ENCODE data around the gene ATP2B1. TPM values are rescaled to one million over a fixed set of nuclear protein-coding genes. Genes with fewer than 3 reads are reported as not detected.

The ATP2B1 gene
- total and polyA plus RNA-seq, 2 of the 13 experiments (the other 11 are each of a cell fraction or from before 2014, with no cell fraction given) = 12.1 to 60.2 TPM

DNA sequence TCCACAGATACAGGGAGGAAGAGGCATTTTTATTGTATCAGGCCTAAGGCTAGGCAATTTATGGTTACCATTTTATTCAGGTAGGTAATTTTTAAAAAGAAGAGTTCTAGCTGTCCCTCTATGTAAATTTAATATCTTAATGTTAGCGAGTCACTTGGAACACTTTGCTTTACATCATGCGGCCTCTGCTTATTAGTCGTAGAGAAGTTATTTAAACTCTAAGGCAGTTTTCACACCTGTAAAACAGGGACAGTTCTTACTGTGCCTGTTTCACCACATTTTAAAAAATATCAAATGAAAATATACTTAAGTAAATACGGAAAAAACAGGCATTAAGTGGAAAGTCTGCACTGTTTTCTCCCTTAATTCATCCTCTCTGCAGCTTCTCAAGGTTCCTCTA is 111.4 kb downstream of the ATP2B1 start:
- in situ Hi-C loops (cut with HindIII; ENCODE audit: extremely low pct_ligation_motif_present, low pct_unique_long_range_greater_than_20kb) = no loop called here
- ChIA-PET CTCF (ENCODE audit: low intra/inter-chr PET ratio, low total read pairs) (no interaction called here), POLR2A (no interaction called here)
- no peak for FAIRE-seq
- 75% methylated on average over 4 of the region's 4 CpGs for WGBS (ENCODE audit: low lambda C conversion rate)
- H3K4me2 ChIP-seq (ENCODE audit: low read depth, low read length) = no peak overlapping the region
- peaks cover 2 to 14% of the 10 kb centered on the region in 2 experiments; a peak in 4 of 5 replicates for H3K36me3 ChIP-seq (replicated peaks in 1 of 2; ENCODE audit: control insufficient read depth in 1 of 2, insufficient read depth in 2 of 2, low read length in 2 of 2)
- no peak overlapping the region for H3K27ac ChIP-seq (ENCODE audit: extremely low read length, insufficient read depth, low read length)
- H2AFZ ChIP-seq (ENCODE audit: low read length) = no peak overlapping the region
- H3K27me3 ChIP-seq (ENCODE audit: control insufficient read depth in 1 of 2, insufficient read depth in 2 of 2, low read length in 2 of 2) = no peaks in the 10 kb centered on the region
- peaks cover 10% of the 10 kb centered on the region for H3K4me1 ChIP-seq (ENCODE audit: insufficient read depth, low read length)
- H3K9ac ChIP-seq (ENCODE audit: insufficient read depth, low read depth, low read length) = no peak overlapping the region
- no peaks in the 10 kb centered on the region for H3K9me3 ChIP-seq (ENCODE audit: low read length)
- no peaks in the 10 kb centered on the region for H3K79me2 ChIP-seq (ENCODE audit: insufficient read depth, low read length)
- DNase-seq (ENCODE audit: low spot score) = no peak
- no peaks in the 10 kb centered on the region for H4K20me1 ChIP-seq (ENCODE audit: insufficient read depth, low read length)
- TF ChIP-seq ZKSCAN5 (CRISPR knock-in tag; IDR thresholded peaks at IDR 0.05) = no peak
- TF ChIP-seq GFI1 (CRISPR knock-in tag; IDR thresholded peaks at IDR 0.05; ENCODE audit: borderline replicate concordance) = no peak
- no peak for TF ChIP-seq RFX5 (IDR thresholded peaks at IDR 0.05; ENCODE audit: low read depth, low read length)
- TF ChIP-seq ATRX (CRISPR knock-in tag; IDR thresholded peaks at IDR 0.05; ENCODE audit: borderline replicate concordance) = no peak
- TF ChIP-seq BHLHE40 (IDR thresholded peaks at IDR 0.05; ENCODE audit: low read length) = no peak
- TF ChIP-seq, protein P1, sequence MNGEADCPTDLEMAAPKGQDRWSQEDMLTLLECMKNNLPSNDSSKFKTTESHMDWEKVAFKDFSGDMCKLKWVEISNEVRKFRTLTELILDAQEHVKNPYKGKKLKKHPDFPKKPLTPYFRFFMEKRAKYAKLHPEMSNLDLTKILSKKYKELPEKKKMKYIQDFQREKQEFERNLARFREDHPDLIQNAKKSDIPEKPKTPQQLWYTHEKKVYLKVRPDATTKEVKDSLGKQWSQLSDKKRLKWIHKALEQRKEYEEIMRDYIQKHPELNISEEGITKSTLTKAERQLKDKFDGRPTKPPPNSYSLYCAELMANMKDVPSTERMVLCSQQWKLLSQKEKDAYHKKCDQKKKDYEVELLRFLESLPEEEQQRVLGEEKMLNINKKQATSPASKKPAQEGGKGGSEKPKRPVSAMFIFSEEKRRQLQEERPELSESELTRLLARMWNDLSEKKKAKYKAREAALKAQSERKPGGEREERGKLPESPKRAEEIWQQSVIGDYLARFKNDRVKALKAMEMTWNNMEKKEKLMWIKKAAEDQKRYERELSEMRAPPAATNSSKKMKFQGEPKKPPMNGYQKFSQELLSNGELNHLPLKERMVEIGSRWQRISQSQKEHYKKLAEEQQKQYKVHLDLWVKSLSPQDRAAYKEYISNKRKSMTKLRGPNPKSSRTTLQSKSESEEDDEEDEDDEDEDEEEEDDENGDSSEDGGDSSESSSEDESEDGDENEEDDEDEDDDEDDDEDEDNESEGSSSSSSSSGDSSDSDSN (CRISPR knock-in tag; IDR thresholded peaks at IDR 0.05) = no peak
- TF ChIP-seq ZNF775 (CRISPR knock-in tag; IDR thresholded peaks at IDR 0.05; ENCODE audit: borderline replicate concordance) = no peak
- no peak for TF ChIP-seq ZFP91 (CRISPR knock-in tag; IDR thresholded peaks at IDR 0.05; ENCODE audit: borderline replicate concordance)
- TF ChIP-seq ZNF570 (CRISPR knock-in tag; IDR thresholded peaks at IDR 0.05; ENCODE audit: borderline replicate concordance) = no peak
- TF ChIP-seq FUBP1 (CRISPR knock-in tag; IDR thresholded peaks at IDR 0.05; ENCODE audit: borderline replicate concordance) = no peak
- no peak for TF ChIP-seq FOXP1 (IDR thresholded peaks at IDR 0.05)
- TF ChIP-seq FOXP1 (CRISPR knock-in tag; IDR thresholded peaks at IDR 0.05) = no peak
- no peak for TF ChIP-seq U2AF2 (IDR thresholded peaks at IDR 0.05; ENCODE audit: low read depth, low read length)
- no peak for TF ChIP-seq ZNF839 (CRISPR knock-in tag; IDR thresholded peaks at IDR 0.05; ENCODE audit: borderline replicate concordance)
- intact Hi-C loops (cut with micrococcal nuclease; ENCODE audit: unreplicated experiment) = no loop called here
- no peak for ATAC-seq
- no TSS peak for BruUV-seq (replicated peaks)
- H3K4me3 ChIP-seq (replicated peaks in 1 of 3; ENCODE audit: insufficient read depth in 1 of 3, low read depth in 2 of 3, low read length in 3 of 3) = no peak overlapping the region
